H9 (cell line): ENCODE results near the gene RBM38. TPM values are rescaled to one million over a fixed set of nuclear protein-coding genes. Genes with fewer than 3 reads are reported as not detected.

ENCODE experiments used
- DNase-seq: peaks from one replicate; pipeline ENCODE4 v3.0.0-alpha.2; 2017
- H2AFZ ChIP-seq: one replicate; pipeline ENCODE4 v1.6.1; 2013; ENCODE audit warnings: mild to moderate bottlenecking, low read length, control low read depth, moderate library complexity
- H2AK5ac ChIP-seq: 2 replicates; pipeline ENCODE4 v1.6.1; 2013; ENCODE audit warnings: low read length, control low read depth, mixed read lengths; ENCODE audit not compliant: insufficient read length
- H2BK120ac ChIP-seq: one replicate; pipeline ENCODE4 v1.6.1; 2013; ENCODE audit warnings: low read depth, mild to moderate bottlenecking, low read length, control low read depth, inconsistent platforms; ENCODE audit not compliant: poor library complexity, severe bottlenecking
- H2BK12ac ChIP-seq: 2 replicates; pipeline ENCODE4 v1.6.1; 2013; ENCODE audit warnings: low read length, control low read depth, mixed read lengths, low read depth; ENCODE audit not compliant: insufficient read length
- H2BK15ac ChIP-seq: 2 replicates; pipeline ENCODE4 v1.6.1; 2013; ENCODE audit warnings: low read depth, low read length, control low read depth
- H2BK20ac ChIP-seq: one replicate; pipeline ENCODE4 v1.6.1; 2013; ENCODE audit warnings: low read depth, mild to moderate bottlenecking, low read length, control low read depth, inconsistent platforms; ENCODE audit not compliant: poor library complexity, severe bottlenecking
- H2BK5ac ChIP-seq: 2 replicates; pipeline ENCODE4 v1.6.1; 2013; ENCODE audit warnings: low read length, control low read depth, mixed read lengths; ENCODE audit not compliant: insufficient read length
- H3K14ac ChIP-seq: 2 replicates; pipeline ENCODE4 v1.6.1; 2013; ENCODE audit warnings: low read length, control low read depth; ENCODE audit not compliant: insufficient read depth
- H3K18ac ChIP-seq: 2 replicates; pipeline ENCODE4 v1.6.1; 2013; ENCODE audit warnings: low read depth, mild to moderate bottlenecking, mixed read lengths, low read length, control low read depth; ENCODE audit not compliant: insufficient read length
- H3K23ac ChIP-seq: 2 replicates; pipeline ENCODE4 v1.6.1; 2013; ENCODE audit warnings: low read length, control low read depth, mixed read lengths, low read depth; ENCODE audit not compliant: insufficient read length
- H3K23me2 ChIP-seq: 2 replicates; pipeline ENCODE4 v1.6.1; 2013; ENCODE audit warnings: low read depth, mild to moderate bottlenecking, mixed read lengths, low read length, control low read depth; ENCODE audit not compliant: insufficient read length, poor library complexity, severe bottlenecking
- H3K27ac ChIP-seq: 2 replicates; pipeline ENCODE4 v1.5.1; 2013; ENCODE audit warnings: low read length, control low read depth, mixed read lengths, low read depth; ENCODE audit not compliant: insufficient read length
- H3K27me3 ChIP-seq: 2 replicates; pipeline ENCODE4 v1.6.1; 2013; ENCODE audit warnings: low read length, control low read depth, inconsistent platforms; ENCODE audit not compliant: insufficient read depth
- H3K4ac ChIP-seq: 2 replicates; pipeline ENCODE4 v1.6.1; 2013; ENCODE audit warnings: low read depth, mild to moderate bottlenecking, control low read depth, inconsistent platforms, low read length, moderate library complexity
- H3K4me1 ChIP-seq: 2 replicates; pipeline ENCODE4 v1.6.1; 2013; ENCODE audit warnings: low read length, control low read depth, inconsistent platforms; ENCODE audit not compliant: insufficient read depth
- H3K4me2 ChIP-seq: 2 replicates; pipeline ENCODE4 v1.6.1; 2013; ENCODE audit warnings: low read length, control low read depth, mixed read lengths; ENCODE audit not compliant: insufficient read length, insufficient read depth
- H3K56ac ChIP-seq: 2 replicates; pipeline ENCODE4 v1.6.1; 2013; ENCODE audit warnings: low read depth, mild to moderate bottlenecking, mixed read lengths, low read length, control low read depth; ENCODE audit not compliant: insufficient read length
- H3K79me1 ChIP-seq: 2 replicates; pipeline ENCODE4 v1.6.1; 2013; ENCODE audit warnings: low read depth, mild to moderate bottlenecking, moderate library complexity, low read length, control low read depth, inconsistent platforms; ENCODE audit not compliant: insufficient read depth, poor library complexity, severe bottlenecking
- H3K79me2 ChIP-seq: 2 replicates; pipeline ENCODE4 v1.6.1; 2013; ENCODE audit warnings: low read length, control low read depth, inconsistent platforms; ENCODE audit not compliant: insufficient read depth
- H3K9ac ChIP-seq: 2 replicates; pipeline ENCODE4 v1.6.1; 2013; ENCODE audit warnings: low read length, control low read depth, mixed read lengths; ENCODE audit not compliant: insufficient read length; ENCODE audit errors: extremely low read depth
- H3K9me3 ChIP-seq: one replicate; pipeline ENCODE4 v1.6.1; 2013; ENCODE audit warnings: low read depth, low read length, inconsistent platforms; ENCODE audit not compliant: control insufficient read depth
- H3T11ph ChIP-seq: one replicate; pipeline ENCODE4 v1.6.1; 2013; ENCODE audit warnings: mild to moderate bottlenecking, low read length, control low read depth, inconsistent platforms
- H4K20me1 ChIP-seq: one replicate; pipeline ENCODE4 v1.6.1; 2013; ENCODE audit not compliant: control insufficient read depth, insufficient read length, insufficient read depth
- H4K5ac ChIP-seq: 2 replicates; pipeline ENCODE4 v1.6.1; 2013; ENCODE audit warnings: low read depth, mild to moderate bottlenecking, mixed read lengths, low read length, control low read depth; ENCODE audit not compliant: insufficient read length
- H4K8ac ChIP-seq: replicated peaks from 2 replicates; pipeline ENCODE4 v1.6.1; 2013; ENCODE audit warnings: low read length, control low read depth, mixed read lengths, low read depth; ENCODE audit not compliant: insufficient read length
- H4K91ac ChIP-seq: 2 replicates; pipeline ENCODE4 v1.6.1; 2013; ENCODE audit warnings: low read depth, mild to moderate bottlenecking, moderate library complexity, mixed read lengths, low read length, control low read depth; ENCODE audit not compliant: insufficient read length
- H3K27ac Mint-ChIP-seq, 3 experiments: 2 replicates in 2 of 3; 3 replicates in 1 of 3; pipeline ENCODE4 v1.8.0; 2020 to 2021; ENCODE audit warnings: mixed read lengths in 3 of 3, mild to moderate bottlenecking in 1 of 3, moderate library complexity in 1 of 3
- H3K27me3 Mint-ChIP-seq: 2 replicates; pipeline ENCODE4 v1.8.0; 2021; ENCODE audit warnings: low read depth, mild to moderate bottlenecking, moderate library complexity, mixed read lengths
- H3K36me3 Mint-ChIP-seq, 3 experiments: 2 replicates in 2 of 3; 3 replicates in 1 of 3; pipeline ENCODE4 v1.8.0; 2020 to 2021; ENCODE audit warnings: low read depth in 3 of 3, mixed read lengths in 3 of 3; ENCODE audit not compliant: insufficient read depth in 1 of 3
- H3K4me1 Mint-ChIP-seq, 2 experiments: 2 replicates each; pipeline ENCODE4 v1.8.0; 2020; ENCODE audit warnings: mixed read lengths in 2 of 2
- H3K4me3 Mint-ChIP-seq, 2 experiments: 2 replicates in 1 of 2; 3 replicates in 1 of 2; pipeline ENCODE4 v1.8.0; 2020 to 2021; ENCODE audit warnings: mild to moderate bottlenecking in 2 of 2, mixed read lengths in 2 of 2, moderate library complexity in 1 of 2
- H3K9me3 Mint-ChIP-seq, 2 experiments: 2 replicates in 1 of 2; 3 replicates in 1 of 2; pipeline ENCODE4 v1.8.0; 2020; ENCODE audit warnings: mild to moderate bottlenecking in 2 of 2, mixed read lengths in 2 of 2, moderate library complexity in 1 of 2
- WGBS: extraction: QIAGEN DNeasy Blood & Tissue Kit; methylation state at CpG from one replicate; pipeline ENCODE4 v1.1.7; 2013; ENCODE audit warnings: missing lambda C conversion rate, low lambda C conversion rate, mixed read lengths; ENCODE audit not compliant: insufficient read length; ENCODE audit errors: extremely low coverage; 5-methylcytosine and 5-hydroxymethylcytosine counted together
- total RNA-seq: library from RNA; stranded (reverse); gene quantifications from 2 replicates; pipeline ENCODE4 v1.2.1, GENCODE V29; 2021
- TF ChIP-seq, protein P1 (sequence below): fragments of 200-600 bp; sonication (generic); conservative IDR thresholded peaks from 3 replicates; pipeline ENCODE4 v1.8.0; 2021; ENCODE audit warnings: antibody characterized with exemption, mild to moderate bottlenecking

The RBM38 gene
- total RNA-seq, 1 experiment from 2014 or later: 66.8 TPM

DNA sequence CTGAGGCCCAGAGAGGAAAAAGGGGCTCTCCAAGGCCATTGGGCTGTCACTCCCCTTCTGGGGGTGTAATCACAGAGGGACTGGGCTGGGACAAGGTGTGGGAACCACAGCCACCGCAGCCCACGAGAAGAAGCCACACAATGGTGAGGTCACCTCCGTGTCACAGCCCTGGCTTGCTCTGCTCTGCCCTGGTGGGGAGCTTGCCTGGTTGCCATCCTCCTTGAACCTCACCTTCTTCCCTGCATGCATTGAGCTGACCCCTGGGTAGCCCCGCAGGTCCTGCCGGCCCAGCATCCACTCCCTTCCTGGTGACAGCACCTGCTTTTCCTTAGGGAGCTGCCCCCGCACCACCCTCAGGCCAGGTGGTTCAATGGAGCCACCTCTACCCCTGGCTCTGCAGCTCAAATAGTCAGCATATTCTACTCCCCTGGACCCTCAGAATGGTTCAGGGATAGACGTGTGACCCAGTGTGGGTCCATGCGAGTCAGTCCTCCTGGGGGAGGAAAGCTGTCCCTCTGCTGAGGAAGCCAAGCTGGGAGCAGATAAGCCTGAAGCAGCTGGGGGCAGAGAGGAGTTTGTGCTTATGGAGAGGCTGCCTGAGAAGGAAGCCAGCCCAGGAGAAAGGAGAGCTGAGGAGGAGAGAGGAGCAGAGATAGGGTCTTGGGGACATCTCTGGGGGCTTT is 21.3 kb downstream of the RBM38 start:
- Histone ChIP-seq H4K8ac (no peak overlapping the region), H3K4me2 (no peak overlapping the region), H3K27me3 (no peaks in the 10 kb centered on the region), H3K9me3 (no peaks in the 10 kb centered on the region), H3K79me2 (no peaks in the 10 kb centered on the region), H2AK5ac (no peak overlapping the region), H3K56ac (no peak overlapping the region), H2BK15ac (no peak overlapping the region), H3K9ac (no peak overlapping the region), H3K27ac (no peak overlapping the region), H3K79me1 (no peaks in the 10 kb centered on the region), H2BK12ac (no peak overlapping the region), H3K4ac (no peak overlapping the region), H4K5ac (no peak overlapping the region), H2BK120ac (no peak overlapping the region), H3K23ac (no peak overlapping the region), H3T11ph (no peak overlapping the region), H2BK20ac (no peak overlapping the region), H4K91ac (no peak overlapping the region), H3K14ac (no peak overlapping the region; the same call in 1 of the 2 replicates), H3K18ac (no peak overlapping the region), H4K20me1 (no peaks in the 10 kb centered on the region), H3K23me2 (no peaks in the 10 kb centered on the region), H3K4me1 (no peaks in the 10 kb centered on the region), H2BK5ac (no peak overlapping the region), H2AFZ (no peak overlapping the region)
- Mint-ChIP-seq H3K4me1 (peaks cover 3 to 8% of the 10 kb centered on the region in 2 experiments; a peak in 1 of 4 replicates), H3K9me3 (no peaks in the 10 kb centered on the region), H3K27ac (peak overlapping the region in 1 of 3 experiments; percentile 34; a peak in 1 of 7 replicates), H3K36me3 (peaks cover 5 to 16% (median 13%) of the 10 kb centered on the region in 3 experiments), H3K27me3 (peaks cover 2% of the 10 kb centered on the region), H3K4me3 (no peak overlapping the region)
- no CpG with 5 or more reads among the region's 8 CpGs for WGBS
- no peak for DNase-seq
- TF ChIP-seq, protein P1, sequence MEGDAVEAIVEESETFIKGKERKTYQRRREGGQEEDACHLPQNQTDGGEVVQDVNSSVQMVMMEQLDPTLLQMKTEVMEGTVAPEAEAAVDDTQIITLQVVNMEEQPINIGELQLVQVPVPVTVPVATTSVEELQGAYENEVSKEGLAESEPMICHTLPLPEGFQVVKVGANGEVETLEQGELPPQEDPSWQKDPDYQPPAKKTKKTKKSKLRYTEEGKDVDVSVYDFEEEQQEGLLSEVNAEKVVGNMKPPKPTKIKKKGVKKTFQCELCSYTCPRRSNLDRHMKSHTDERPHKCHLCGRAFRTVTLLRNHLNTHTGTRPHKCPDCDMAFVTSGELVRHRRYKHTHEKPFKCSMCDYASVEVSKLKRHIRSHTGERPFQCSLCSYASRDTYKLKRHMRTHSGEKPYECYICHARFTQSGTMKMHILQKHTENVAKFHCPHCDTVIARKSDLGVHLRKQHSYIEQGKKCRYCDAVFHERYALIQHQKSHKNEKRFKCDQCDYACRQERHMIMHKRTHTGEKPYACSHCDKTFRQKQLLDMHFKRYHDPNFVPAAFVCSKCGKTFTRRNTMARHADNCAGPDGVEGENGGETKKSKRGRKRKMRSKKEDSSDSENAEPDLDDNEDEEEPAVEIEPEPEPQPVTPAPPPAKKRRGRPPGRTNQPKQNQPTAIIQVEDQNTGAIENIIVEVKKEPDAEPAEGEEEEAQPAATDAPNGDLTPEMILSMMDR: no peak
